Trophoblast cell (in vitro differentiated cells and primary cell): ENCODE results near the gene WNK1.

Source experiments
- DNase-seq, 2 donors: peaks; one replicate each; pipeline ENCODE4 v3.0.0-alpha.2; 2016
- H2AFZ ChIP-seq: 2 replicates; pipeline ENCODE4 v1.6.1; 2013; ENCODE audit warnings: low read length, moderate library complexity, mild to moderate bottlenecking; ENCODE audit not compliant: insufficient read depth, poor library complexity
- H2AK5ac ChIP-seq: 2 replicates; pipeline ENCODE4 v1.6.1; 2013; ENCODE audit warnings: mild to moderate bottlenecking, low read length
- H2BK120ac ChIP-seq: 2 replicates; pipeline ENCODE4 v1.6.1; 2013; ENCODE audit warnings: low read length, mild to moderate bottlenecking, moderate library complexity; ENCODE audit not compliant: insufficient read depth, poor library complexity
- H2BK12ac ChIP-seq: 2 replicates; pipeline ENCODE4 v1.6.1; 2013; ENCODE audit warnings: mild to moderate bottlenecking, low read length, moderate library complexity
- H2BK5ac ChIP-seq: 2 replicates; pipeline ENCODE4 v1.6.1; 2013; ENCODE audit warnings: low read length, low read depth, moderate library complexity, mild to moderate bottlenecking; ENCODE audit not compliant: poor library complexity
- H3K14ac ChIP-seq: 2 replicates; pipeline ENCODE4 v1.6.1; 2013; ENCODE audit warnings: mild to moderate bottlenecking, low read length
- H3K18ac ChIP-seq: 2 replicates; pipeline ENCODE4 v1.6.1; 2013; ENCODE audit warnings: mild to moderate bottlenecking, low read length
- H3K23ac ChIP-seq: 2 replicates; pipeline ENCODE4 v1.6.1; 2013; ENCODE audit warnings: low read length
- H3K27ac ChIP-seq: 2 replicates; pipeline ENCODE4 v1.5.1; 2013; ENCODE audit warnings: low read depth, mild to moderate bottlenecking, inconsistent platforms, low read length, moderate library complexity
- H3K27me3 ChIP-seq: 2 replicates; pipeline ENCODE4 v1.6.1; 2013; ENCODE audit warnings: inconsistent platforms, mild to moderate bottlenecking, low read length, moderate library complexity; ENCODE audit not compliant: insufficient read depth
- H3K36me3 ChIP-seq, 2 experiments: 1 replicate in 1 of 2; 2 replicates in 1 of 2; pipeline ENCODE4 v1.6.1; 2013; ENCODE audit warnings: low read length in 2 of 2, mild to moderate bottlenecking in 2 of 2, moderate library complexity in 1 of 2; ENCODE audit not compliant: insufficient read depth in 2 of 2, control insufficient read depth in 1 of 2
- H3K4ac ChIP-seq: 2 replicates; pipeline ENCODE4 v1.6.1; 2013; ENCODE audit warnings: low read depth, mild to moderate bottlenecking, low read length, moderate library complexity
- H3K4me1 ChIP-seq, 2 experiments: 1 replicate in 1 of 2; 2 replicates in 1 of 2; pipeline ENCODE4 v1.6.1; 2013; ENCODE audit warnings: low read length in 2 of 2, mild to moderate bottlenecking in 2 of 2, moderate library complexity in 1 of 2; ENCODE audit not compliant: insufficient read depth in 2 of 2, control insufficient read depth in 1 of 2
- H3K4me2 ChIP-seq: 2 replicates; pipeline ENCODE4 v1.6.1; 2013; ENCODE audit warnings: inconsistent platforms, mild to moderate bottlenecking, low read length, moderate library complexity
- H3K4me3 ChIP-seq: 2 replicates; pipeline ENCODE4 v1.5.1; 2013; ENCODE audit warnings: mild to moderate bottlenecking, low read depth, low read length, inconsistent platforms
- H3K79me1 ChIP-seq: one replicate; pipeline ENCODE4 v1.6.1; 2013; ENCODE audit warnings: low read length
- H3K79me2 ChIP-seq: 2 replicates; pipeline ENCODE4 v1.6.1; 2013; ENCODE audit warnings: low read length, mild to moderate bottlenecking; ENCODE audit not compliant: control insufficient read depth, insufficient read depth, poor library complexity
- H3K9ac ChIP-seq: 2 replicates; pipeline ENCODE4 v1.6.1; 2013; ENCODE audit warnings: mild to moderate bottlenecking, low read length
- H3K9me3 ChIP-seq: 2 replicates; pipeline ENCODE4 v1.6.1; 2013; ENCODE audit warnings: low read depth, mild to moderate bottlenecking, control low read depth, inconsistent platforms, low read length; ENCODE audit not compliant: insufficient read depth
- H4K12ac ChIP-seq: 2 replicates; pipeline ENCODE4 v1.6.1; 2013; ENCODE audit warnings: low read depth, mild to moderate bottlenecking, low read length, moderate library complexity
- H4K8ac ChIP-seq: 2 replicates; pipeline ENCODE4 v1.6.1; 2013; ENCODE audit warnings: low read depth, mild to moderate bottlenecking, low read length, moderate library complexity
- H4K91ac ChIP-seq: one replicate; pipeline ENCODE4 v1.6.1; 2013; ENCODE audit warnings: low read depth, mild to moderate bottlenecking, low read length, moderate library complexity
- WGBS: extraction: QIAGEN DNeasy Blood & Tissue Kit; methylation state at CpG from one replicate; pipeline ENCODE4 v1.1.7; 2013; ENCODE audit warnings: missing lambda C conversion rate; ENCODE audit not compliant: insufficient read length, insufficient coverage; ENCODE audit errors: extremely low coverage; 5-methylcytosine and 5-hydroxymethylcytosine counted together

WNK1 gene

DNA sequence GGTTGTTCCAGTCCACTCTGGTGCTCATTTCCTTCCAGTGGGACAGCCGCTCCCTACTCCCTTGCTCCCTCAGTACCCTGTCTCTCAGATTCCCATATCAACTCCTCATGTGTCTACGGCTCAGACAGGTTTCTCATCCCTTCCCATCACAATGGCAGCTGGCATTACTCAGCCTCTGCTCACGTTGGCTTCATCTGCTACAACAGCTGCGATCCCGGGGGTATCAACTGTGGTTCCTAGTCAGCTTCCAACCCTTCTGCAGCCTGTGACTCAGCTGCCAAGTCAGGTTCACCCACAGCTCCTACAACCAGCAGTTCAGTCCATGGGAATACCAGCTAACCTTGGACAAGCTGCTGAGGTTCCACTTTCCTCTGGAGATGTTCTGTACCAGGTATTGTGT, 127.3 kb downstream of the WNK1 start:
- Histone ChIP-seq H3K4me2 (no peak overlapping the region), H3K79me1 (no peaks in the 10 kb centered on the region), H4K91ac (no peak overlapping the region), H3K4me1 (no peaks in the 10 kb centered on the region), H3K9ac (no peak overlapping the region), H3K27me3 (no peaks in the 10 kb centered on the region), H2BK5ac (no peak overlapping the region), H3K23ac (no peak overlapping the region), H3K18ac (no peak overlapping the region), H2AFZ (no peak overlapping the region), H3K79me2 (no peaks in the 10 kb centered on the region), H4K12ac (no peak overlapping the region), H3K27ac (no peak overlapping the region), H4K8ac (no peak overlapping the region), H3K9me3 (no peaks in the 10 kb centered on the region), H2BK12ac (no peak overlapping the region), H2AK5ac (no peak overlapping the region), H3K4ac (no peak overlapping the region), H2BK120ac (no peak overlapping the region), H3K14ac (no peak overlapping the region), H3K36me3 (peaks cover 22 to 34% of the 10 kb centered on the region in 2 experiments), H3K4me3 (no peak overlapping the region)
- no peak for DNase-seq
- no CpG with 5 or more reads among the region's 5 CpGs for WGBS

DNA sequence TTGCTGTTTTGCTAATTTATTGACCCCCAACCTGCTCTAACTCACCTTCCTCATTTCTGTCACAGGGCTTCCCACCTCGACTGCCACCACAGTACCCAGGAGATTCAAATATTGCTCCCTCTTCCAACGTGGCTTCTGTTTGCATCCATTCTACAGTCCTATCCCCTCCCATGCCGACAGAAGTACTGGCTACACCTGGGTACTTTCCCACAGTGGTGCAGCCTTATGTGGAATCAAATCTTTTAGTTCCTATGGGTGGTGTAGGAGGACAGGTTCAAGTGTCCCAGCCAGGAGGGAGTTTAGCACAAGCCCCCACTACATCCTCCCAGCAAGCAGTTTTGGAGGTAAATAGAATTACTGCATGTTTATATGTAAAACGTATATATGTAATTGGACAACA, 128.3 kb downstream of the WNK1 start:
- Histone ChIP-seq H3K27me3 (no peaks in the 10 kb centered on the region), H3K79me1 (no peaks in the 10 kb centered on the region), H3K79me2 (no peaks in the 10 kb centered on the region), H3K4me1 (no peaks in the 10 kb centered on the region), H3K4me3 (no peak overlapping the region), H3K9me3 (no peaks in the 10 kb centered on the region), H3K23ac (no peak overlapping the region), H3K27ac (no peak overlapping the region), H3K14ac (no peak overlapping the region), H4K12ac (no peak overlapping the region), H4K91ac (no peak overlapping the region), H2BK120ac (no peak overlapping the region), H2BK5ac (no peak overlapping the region), H3K9ac (no peak overlapping the region), H2AFZ (no peak overlapping the region), H3K4me2 (no peak overlapping the region), H2AK5ac (no peak overlapping the region), H2BK12ac (no peak overlapping the region), H3K4ac (no peak overlapping the region), H3K36me3 (peaks cover 30 to 44% of the 10 kb centered on the region in 2 experiments), H3K18ac (no peak overlapping the region), H4K8ac (no peak overlapping the region)
- no CpG with 5 or more reads among the region's 4 CpGs for WGBS
- DNase-seq, result no peak

DNA sequence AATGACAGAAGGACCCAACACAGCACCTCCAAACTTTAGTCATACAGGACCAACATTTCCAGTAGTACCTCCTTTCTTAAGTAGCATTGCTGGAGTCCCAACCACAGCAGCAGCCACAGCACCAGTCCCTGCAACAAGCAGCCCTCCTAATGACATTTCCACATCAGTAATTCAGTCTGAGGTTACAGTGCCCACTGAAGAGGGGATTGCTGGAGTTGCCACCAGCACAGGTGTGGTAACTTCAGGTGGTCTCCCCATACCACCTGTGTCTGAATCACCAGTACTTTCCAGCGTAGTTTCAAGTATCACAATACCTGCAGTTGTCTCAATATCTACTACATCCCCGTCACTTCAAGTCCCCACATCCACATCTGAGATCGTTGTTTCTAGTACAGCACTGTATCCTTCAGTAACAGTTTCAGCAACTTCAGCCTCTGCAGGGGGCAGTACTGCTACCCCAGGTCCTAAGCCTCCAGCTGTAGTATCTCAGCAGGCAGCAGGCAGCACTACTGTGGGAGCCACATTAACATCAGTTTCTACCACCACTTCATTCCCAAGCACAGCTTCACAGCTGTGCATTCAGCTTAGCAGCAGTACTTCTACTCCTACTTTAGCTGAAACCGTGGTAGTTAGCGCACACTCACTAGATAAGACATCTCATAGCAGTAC, 132.5 kb downstream of the WNK1 start:
- no peak overlapping the region for H3K4me2 ChIP-seq
- H4K8ac ChIP-seq, result no peak overlapping the region
- H3K18ac ChIP-seq, result no peak overlapping the region
- no peaks in the 10 kb centered on the region for H3K4me1 ChIP-seq
- no peak overlapping the region for H3K23ac ChIP-seq
- H3K4ac ChIP-seq, result no peak overlapping the region
- no peak overlapping the region for H2AFZ ChIP-seq
- H3K79me1 ChIP-seq, result no peaks in the 10 kb centered on the region
- no peak overlapping the region for H4K91ac ChIP-seq
- H4K12ac ChIP-seq, result no peak overlapping the region
- no peaks in the 10 kb centered on the region for H3K27me3 ChIP-seq
- no peak for DNase-seq
- H2AK5ac ChIP-seq, result no peak overlapping the region
- no peaks in the 10 kb centered on the region for H3K79me2 ChIP-seq
- no peak overlapping the region for H3K27ac ChIP-seq
- no peak overlapping the region for H2BK5ac ChIP-seq
- H3K9me3 ChIP-seq, result no peaks in the 10 kb centered on the region
- H3K14ac ChIP-seq, result no peak overlapping the region
- no peak overlapping the region for H2BK120ac ChIP-seq
- H3K4me3 ChIP-seq, result no peak overlapping the region
- no peak overlapping the region for H2BK12ac ChIP-seq
- H3K36me3 ChIP-seq, result peaks cover 33 to 55% of the 10 kb centered on the region in 2 experiments
- WGBS, result no CpG with 5 or more reads among the region's 5 CpGs
- no peak overlapping the region for H3K9ac ChIP-seq

DNA sequence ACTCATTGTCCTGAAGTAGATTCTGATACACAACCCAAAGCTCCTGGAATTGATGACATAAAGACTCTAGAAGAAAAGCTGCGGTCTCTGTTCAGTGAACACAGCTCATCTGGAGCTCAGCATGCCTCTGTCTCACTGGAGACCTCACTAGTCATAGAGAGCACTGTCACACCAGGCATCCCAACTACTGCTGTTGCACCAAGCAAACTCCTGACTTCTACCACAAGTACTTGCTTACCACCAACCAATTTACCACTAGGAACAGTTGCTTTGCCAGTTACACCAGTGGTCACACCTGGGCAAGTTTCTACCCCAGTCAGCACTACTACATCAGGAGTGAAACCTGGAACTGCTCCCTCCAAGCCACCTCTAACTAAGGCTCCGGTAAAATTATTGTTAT, 133.3 kb downstream of the WNK1 start:
- no peak overlapping the region for H3K23ac ChIP-seq
- H3K9me3 ChIP-seq, result no peaks in the 10 kb centered on the region
- H3K9ac ChIP-seq, result no peak overlapping the region
- H3K4me2 ChIP-seq, result no peak overlapping the region
- no peaks in the 10 kb centered on the region for H3K27me3 ChIP-seq
- H3K4ac ChIP-seq, result no peak overlapping the region
- no peak overlapping the region for H4K12ac ChIP-seq
- no peak overlapping the region for H2AFZ ChIP-seq
- WGBS, result no CpG with 5 or more reads among the region's 2 CpGs
- H3K14ac ChIP-seq, result no peak overlapping the region
- H3K79me2 ChIP-seq, result no peaks in the 10 kb centered on the region
- H3K79me1 ChIP-seq, result no peaks in the 10 kb centered on the region
- H2BK5ac ChIP-seq, result no peak overlapping the region
- H4K8ac ChIP-seq, result no peak overlapping the region
- no peak overlapping the region for H2AK5ac ChIP-seq
- H3K4me1 ChIP-seq, result no peaks in the 10 kb centered on the region
- no peak overlapping the region for H3K27ac ChIP-seq
- no peak overlapping the region for H2BK12ac ChIP-seq
- no peak overlapping the region for H2BK120ac ChIP-seq
- no peak overlapping the region for H4K91ac ChIP-seq
- no peak for DNase-seq
- H3K18ac ChIP-seq, result no peak overlapping the region
- no peak overlapping the region for H3K4me3 ChIP-seq
- H3K36me3 ChIP-seq, result peaks cover 33 to 55% of the 10 kb centered on the region in 2 experiments
